Uterus (tissue), 4 donors: Measurements from ENCODE around the gene GPALPP1. TPM values are rescaled to one million over a fixed set of nuclear protein-coding genes. Genes with fewer than 3 reads are reported as not detected.
"Not testable (repeated sequence)": the region's sequence is repeated elsewhere in the genome, so short reads cannot be mapped to it uniquely, and the experiment has no call there.

ENCODE experiments used
- DNase-seq, 2 donors: peaks; one replicate each; pipeline ENCODE4 v3.0.0-alpha.2; 2019 to 2020
- H3K27ac ChIP-seq, 2 donors: fragments of 200-600 bp; sonication (generic); 1 replicate in 1 of 2; 2 replicates in 1 of 2; pipeline ENCODE4 v1.5.1; 2016 to 2018
- H3K27me3 ChIP-seq, 2 donors: fragments of 200-600 bp; sonication (generic); one replicate each; pipeline ENCODE4 v1.5.1; 2018 to 2019; ENCODE audit warnings: control low read depth in 1 of 2
- H3K36me3 ChIP-seq, 2 donors: fragments of 200-600 bp; sonication (generic); one replicate each; pipeline ENCODE4 v1.5.1; 2019; ENCODE audit warnings: control low read depth in 1 of 2
- H3K4me1 ChIP-seq, 2 donors: fragments of 200-600 bp; sonication (generic); one replicate each; pipeline ENCODE4 v1.5.1; 2018 to 2019; ENCODE audit warnings: control low read depth in 1 of 2
- H3K4me3 ChIP-seq, 2 donors: fragments of 200-600 bp; sonication (generic); 1 replicate in 1 of 2; 2 replicates in 1 of 2; pipeline ENCODE4 v1.5.1; 2018 to 2019; ENCODE audit warnings: mild to moderate bottlenecking in 1 of 2
- H3K9me3 ChIP-seq, 2 donors: fragments of 200-600 bp; sonication (generic); one replicate each; pipeline ENCODE4 v1.5.1; 2019; ENCODE audit warnings: control low read depth in 1 of 2
- POLR2A ChIP-seq, 2 donors: fragments of 450-650 bp; IDR thresholded peaks; one replicate each; pipeline ENCODE4 v1.6.1; 2016; ENCODE audit warnings: antibody characterized with exemption in 2 of 2, mild to moderate bottlenecking in 1 of 2, moderate library complexity in 1 of 2
- intact Hi-C: fragments of 100-400 bp; cut with DNase I; formaldehyde crosslinking; loops from one replicate; pipeline ENCODE4 v1.15.1; 2023; ENCODE audit warnings: low total_unique reads
- total RNA-seq, 4 donors: library from RNA; depleted of rRNA in 3 of 4; stranded (reverse); fragments of >200 nt in 3 of 4; gene quantifications; one replicate each; pipeline versions ENCODE4 v1.1.0 to v1.2.4, GENCODE V29; 2014 to 2023
- TF ChIP-seq, protein P1 (sequence below), 4 experiments: fragments of 200-600 bp in 2 of 4; fragments of 450-650 bp in 2 of 4; sonication (generic) in 2 of 4; IDR thresholded peaks; one replicate each; pipeline ENCODE4 v1.5.1; 2016 to 2019; ENCODE audit warnings: antibody characterized with exemption in 4 of 4, mild to moderate bottlenecking in 2 of 4, moderate library complexity in 1 of 4
- donor health status: DM: yes; HTN: yes; CAD: no.

GPALPP1 gene, protein sequence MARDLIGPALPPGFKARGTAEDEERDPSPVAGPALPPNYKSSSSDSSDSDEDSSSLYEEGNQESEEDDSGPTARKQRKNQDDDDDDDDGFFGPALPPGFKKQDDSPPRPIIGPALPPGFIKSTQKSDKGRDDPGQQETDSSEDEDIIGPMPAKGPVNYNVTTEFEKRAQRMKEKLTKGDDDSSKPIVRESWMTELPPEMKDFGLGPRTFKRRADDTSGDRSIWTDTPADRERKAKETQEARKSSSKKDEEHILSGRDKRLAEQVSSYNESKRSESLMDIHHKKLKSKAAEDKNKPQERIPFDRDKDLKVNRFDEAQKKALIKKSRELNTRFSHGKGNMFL
- total RNA-seq: 10 to 100 TPM in 3 of 4 donors, 1 to 10 TPM in 1; 8.7 to 55.2 (median 28.1) TPM

DNA sequence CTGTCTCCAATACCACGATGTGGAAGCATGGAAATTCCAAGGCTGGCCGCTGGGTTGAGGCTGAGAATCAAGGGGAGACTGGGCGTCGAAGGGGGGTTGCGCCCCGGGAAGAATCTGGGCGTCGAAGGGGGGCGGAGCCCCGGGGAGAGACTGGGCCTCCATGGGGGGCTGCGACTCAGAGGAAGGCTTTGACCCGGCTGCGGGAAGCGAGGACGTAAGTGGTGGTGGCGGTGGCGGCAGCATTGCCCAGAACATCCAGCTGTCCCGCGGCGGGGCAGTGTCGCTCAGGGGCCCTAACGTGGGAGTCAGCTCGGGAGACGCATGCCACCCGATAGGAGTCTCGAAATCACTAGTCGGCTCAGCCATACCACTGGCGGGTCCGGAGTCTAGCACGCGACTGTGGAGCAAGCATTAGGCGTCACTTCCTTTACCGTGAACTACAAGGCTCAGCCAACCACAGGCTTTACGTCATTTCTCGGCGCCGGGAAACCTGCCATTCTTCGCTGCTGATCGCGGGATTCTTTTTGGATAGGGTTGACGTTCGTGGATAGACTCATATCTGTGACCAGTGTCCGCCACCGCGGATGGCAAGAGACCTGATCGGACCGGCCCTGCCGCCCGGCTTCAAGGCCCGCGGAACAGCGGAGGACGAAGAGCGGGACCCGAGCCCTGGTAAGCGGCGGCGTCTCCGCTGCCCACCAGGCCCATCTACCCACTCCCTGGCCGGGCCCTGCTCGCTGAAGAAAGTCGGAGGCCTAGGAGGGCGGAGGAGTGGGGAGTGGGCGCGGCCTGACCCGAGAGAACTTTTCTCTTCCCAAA is at the start of gene GPALPP1, which contains the start of gene NUFIP1:
Gene GPALPP1, plus strand, starts transcription at position 468 of the 819 bp plus-strand sequence. Its CDS starts 117 bp downstream, at position 585.
Gene NUFIP1, minus strand, starts transcription at position 401 of the 819 bp plus-strand sequence. Its CDS starts 35 bp downstream, at position 366.
- peak within 1 kb of the TSS; percentile 79 to 85 for H3K27ac ChIP-seq
- TF ChIP-seq, protein P1, sequence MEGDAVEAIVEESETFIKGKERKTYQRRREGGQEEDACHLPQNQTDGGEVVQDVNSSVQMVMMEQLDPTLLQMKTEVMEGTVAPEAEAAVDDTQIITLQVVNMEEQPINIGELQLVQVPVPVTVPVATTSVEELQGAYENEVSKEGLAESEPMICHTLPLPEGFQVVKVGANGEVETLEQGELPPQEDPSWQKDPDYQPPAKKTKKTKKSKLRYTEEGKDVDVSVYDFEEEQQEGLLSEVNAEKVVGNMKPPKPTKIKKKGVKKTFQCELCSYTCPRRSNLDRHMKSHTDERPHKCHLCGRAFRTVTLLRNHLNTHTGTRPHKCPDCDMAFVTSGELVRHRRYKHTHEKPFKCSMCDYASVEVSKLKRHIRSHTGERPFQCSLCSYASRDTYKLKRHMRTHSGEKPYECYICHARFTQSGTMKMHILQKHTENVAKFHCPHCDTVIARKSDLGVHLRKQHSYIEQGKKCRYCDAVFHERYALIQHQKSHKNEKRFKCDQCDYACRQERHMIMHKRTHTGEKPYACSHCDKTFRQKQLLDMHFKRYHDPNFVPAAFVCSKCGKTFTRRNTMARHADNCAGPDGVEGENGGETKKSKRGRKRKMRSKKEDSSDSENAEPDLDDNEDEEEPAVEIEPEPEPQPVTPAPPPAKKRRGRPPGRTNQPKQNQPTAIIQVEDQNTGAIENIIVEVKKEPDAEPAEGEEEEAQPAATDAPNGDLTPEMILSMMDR (IDR thresholded peaks at IDR 0.05): no peak
- TF ChIP-seq POLR2A (IDR thresholded peaks at IDR 0.05): peak in 1 of 2 donors; percentile 44
- no peaks in the 10 kb centered on the region for H3K27me3 ChIP-seq
- peak; percentile 91 to 94 for DNase-seq
- H3K4me1 ChIP-seq: peaks cover 3 to 9% of the 10 kb centered on the region in 2 donors
- peak within 1 kb of the TSS; percentile 82 to 88 for H3K4me3 ChIP-seq
- H3K9me3 ChIP-seq: no peaks in the 10 kb centered on the region
- intact Hi-C loops: no loop called here
- no peaks in the 10 kb centered on the region for H3K36me3 ChIP-seq

DNA sequence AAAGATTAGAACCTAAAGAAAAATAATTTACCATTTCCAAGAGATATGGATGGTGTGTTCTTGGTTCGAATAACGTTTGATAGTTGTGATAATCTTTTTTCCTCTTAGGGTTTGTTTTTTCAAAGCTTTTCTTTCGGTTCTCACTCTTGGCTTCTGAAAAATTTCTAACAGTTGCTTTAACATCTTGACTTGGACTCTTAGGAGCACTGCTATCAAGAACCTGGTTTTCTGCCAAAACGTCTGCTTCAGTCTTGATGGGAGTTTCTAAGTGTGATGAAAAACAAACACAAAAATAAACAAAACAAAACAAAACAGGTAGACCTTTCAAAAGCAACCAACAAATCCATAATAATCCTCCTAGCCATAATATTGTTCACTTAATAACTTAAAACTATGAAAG is 45.9 kb upstream of the GPALPP1 start:
- H3K4me3 ChIP-seq, H3K9me3 ChIP-seq, H3K36me3 ChIP-seq, H3K27ac ChIP-seq, DNase-seq, intact Hi-C loops, H3K4me1 ChIP-seq, H3K27me3 ChIP-seq: not testable (repeated sequence)

DNA sequence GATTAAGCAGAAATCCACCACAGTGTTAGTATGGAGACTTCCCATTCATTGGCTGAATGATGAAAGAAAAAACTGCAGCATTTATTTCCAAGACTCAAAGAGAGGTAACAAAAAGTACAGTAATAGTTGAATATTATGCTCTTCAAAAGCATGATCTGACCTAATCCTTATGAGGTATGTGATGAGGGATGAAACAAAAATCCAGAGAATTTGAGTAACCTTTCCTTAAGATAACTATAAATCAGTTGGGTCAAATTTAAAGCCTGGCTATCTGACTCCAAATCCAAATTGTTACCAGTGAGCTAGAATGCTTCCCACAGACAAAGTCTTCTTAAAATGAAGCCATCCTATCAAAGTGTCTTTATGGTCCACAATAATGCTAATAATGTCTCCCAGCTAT is 38.2 kb upstream of the GPALPP1 start:
- H3K27ac ChIP-seq: no peak overlapping the region
- intact Hi-C loops: no loop called here
- H3K9me3 ChIP-seq: no peaks in the 10 kb centered on the region
- H3K4me1 ChIP-seq: no peaks in the 10 kb centered on the region
- TF ChIP-seq POLR2A (IDR thresholded peaks at IDR 0.05): no peak
- TF ChIP-seq, protein P1 (IDR thresholded peaks at IDR 0.05): no peak
- no peaks in the 10 kb centered on the region for H3K36me3 ChIP-seq
- no peak for DNase-seq
- no peaks in the 10 kb centered on the region for H3K27me3 ChIP-seq
- no peak overlapping the region for H3K4me3 ChIP-seq

DNA sequence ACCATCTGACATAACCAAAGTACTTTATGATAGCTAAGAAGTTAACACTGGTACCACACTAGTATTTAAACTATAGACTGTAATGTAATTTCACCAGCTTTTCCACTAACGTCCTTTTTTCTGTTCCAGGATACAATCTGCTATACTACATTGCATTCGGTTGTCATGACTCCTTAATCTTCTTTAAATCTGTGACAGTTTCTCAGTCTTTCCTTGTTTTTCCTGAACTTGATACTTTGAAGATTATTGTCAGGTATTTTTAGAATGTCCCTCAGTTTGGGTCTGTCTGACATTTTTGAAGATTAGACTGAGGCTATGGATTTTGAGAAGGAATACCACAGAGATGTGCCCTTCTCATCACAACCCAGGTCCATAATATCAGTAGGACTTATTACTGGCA is 36.7 kb upstream of the GPALPP1 start:
- H3K27me3 ChIP-seq: no peaks in the 10 kb centered on the region
- TF ChIP-seq, protein P1 (IDR thresholded peaks at IDR 0.05): no peak
- TF ChIP-seq POLR2A (IDR thresholded peaks at IDR 0.05): no peak
- no peak overlapping the region for H3K4me3 ChIP-seq
- intact Hi-C loops: no loop called here
- no peaks in the 10 kb centered on the region for H3K36me3 ChIP-seq
- DNase-seq: no peak
- H3K9me3 ChIP-seq: no peaks in the 10 kb centered on the region
- no peak overlapping the region for H3K27ac ChIP-seq
- no peaks in the 10 kb centered on the region for H3K4me1 ChIP-seq

DNA sequence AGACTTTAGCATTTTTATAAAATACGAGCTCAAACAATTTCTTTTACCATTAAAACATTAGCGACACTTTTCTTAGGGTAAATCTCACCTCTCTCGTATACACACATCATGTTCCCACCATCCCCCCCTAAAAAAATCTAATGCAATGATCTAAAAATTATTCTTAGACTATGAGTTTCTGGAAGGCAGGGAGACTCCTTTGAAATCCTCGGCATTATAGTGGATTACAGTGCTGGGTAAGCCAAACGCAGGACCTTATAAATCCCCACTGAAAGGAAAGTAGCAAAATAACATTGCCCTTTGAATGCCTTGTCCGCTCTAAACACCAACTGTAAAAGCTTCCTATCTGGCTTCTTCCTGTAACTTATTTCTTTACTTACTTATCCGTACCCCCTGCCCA is 35.1 kb upstream of the GPALPP1 start:
- no peak overlapping the region for H3K27ac ChIP-seq
- H3K27me3 ChIP-seq: no peaks in the 10 kb centered on the region
- TF ChIP-seq, protein P1 (IDR thresholded peaks at IDR 0.05): no peak
- TF ChIP-seq POLR2A (IDR thresholded peaks at IDR 0.05): no peak
- H3K4me1 ChIP-seq: no peaks in the 10 kb centered on the region
- no peak overlapping the region for H3K4me3 ChIP-seq
- intact Hi-C loops: no loop called here
- no peaks in the 10 kb centered on the region for H3K9me3 ChIP-seq
- no peak for DNase-seq
- no peaks in the 10 kb centered on the region for H3K36me3 ChIP-seq
